Measurements from ENCODE around the gene TBC1D19.
"Not testable (repeated sequence)": the region's sequence is repeated elsewhere in the genome, so short reads cannot be mapped to it uniquely, and the experiment has no call there.

Gene TBC1D19

GRCh38 chr4:26607776-26608175, 23.9 kb downstream of the TBC1D19 start:
- DNase-seq, result no peak

DNA sequence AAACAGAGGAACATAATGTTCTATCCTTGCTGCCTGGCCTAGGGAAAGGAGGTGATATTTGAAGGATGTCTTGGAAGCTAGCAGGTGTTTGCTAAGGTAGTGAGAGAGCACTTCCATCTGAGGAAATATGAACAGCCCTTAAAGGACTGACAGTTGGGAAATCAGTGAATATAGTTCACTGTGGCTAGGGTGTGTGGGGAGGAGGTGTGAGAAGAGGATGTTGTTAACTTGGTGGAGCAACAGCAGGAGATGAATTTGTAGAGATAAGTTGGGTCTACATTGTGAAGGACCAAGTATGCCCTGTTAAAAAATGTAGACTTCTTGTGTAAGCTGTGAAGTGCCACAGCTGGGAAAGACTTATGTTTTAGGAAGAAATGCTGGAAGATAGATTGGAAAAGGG, 25.5 kb downstream of the TBC1D19 start:
- no peak for DNase-seq

GRCh38 chr4:26609868-26610267, 26.0 kb downstream of the TBC1D19 start:
- DNase-seq, result no peak

DNA sequence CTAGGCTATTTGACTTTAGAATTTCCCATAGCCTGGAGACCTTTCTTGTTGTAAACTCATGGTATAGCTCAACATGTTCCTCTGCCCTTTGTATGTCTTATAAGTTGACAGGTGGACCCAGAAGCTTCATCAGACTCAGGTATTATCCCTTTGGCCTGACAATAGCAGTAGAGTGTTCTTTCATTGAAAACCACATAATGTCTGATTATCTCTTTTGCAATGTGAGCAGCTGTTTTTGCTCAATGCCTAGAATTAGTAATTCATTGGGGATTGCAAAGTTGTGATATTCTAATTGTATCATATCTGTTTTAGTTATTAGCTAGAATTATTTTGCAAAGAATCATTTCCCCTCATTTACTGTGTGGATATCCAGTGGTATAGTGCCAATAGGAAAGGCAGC, 27.5 kb downstream of the TBC1D19 start:
- no peak for DNase-seq

- no peak for DNase-seq
Observed at GRCh38 chr4:26611885-26612284, 28.0 kb downstream of the TBC1D19 start.

DNA sequence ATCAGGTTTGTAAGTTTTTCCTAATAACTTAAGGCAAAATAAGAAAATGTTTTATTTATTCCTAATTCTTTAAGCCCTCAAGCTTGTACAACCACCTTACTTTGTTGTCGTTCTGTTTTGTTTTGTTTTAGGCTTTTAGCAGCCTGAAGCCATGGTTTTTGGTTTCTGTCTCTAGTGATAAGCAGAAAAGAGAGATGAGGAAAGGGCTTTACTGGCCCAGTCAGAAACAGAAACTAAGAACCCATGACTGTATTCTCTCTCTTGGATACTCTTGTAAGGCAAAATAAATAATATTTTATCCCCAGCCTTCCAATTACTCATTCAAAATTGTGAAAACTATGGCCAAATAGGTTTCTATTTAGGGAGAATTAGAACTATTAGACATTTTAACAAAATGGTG, 29.4 kb downstream of the TBC1D19 start:
- DNase-seq, result no peak

GRCh38 chr4:26613735-26614134, 29.9 kb downstream of the TBC1D19 start:
- no peak for DNase-seq

DNA sequence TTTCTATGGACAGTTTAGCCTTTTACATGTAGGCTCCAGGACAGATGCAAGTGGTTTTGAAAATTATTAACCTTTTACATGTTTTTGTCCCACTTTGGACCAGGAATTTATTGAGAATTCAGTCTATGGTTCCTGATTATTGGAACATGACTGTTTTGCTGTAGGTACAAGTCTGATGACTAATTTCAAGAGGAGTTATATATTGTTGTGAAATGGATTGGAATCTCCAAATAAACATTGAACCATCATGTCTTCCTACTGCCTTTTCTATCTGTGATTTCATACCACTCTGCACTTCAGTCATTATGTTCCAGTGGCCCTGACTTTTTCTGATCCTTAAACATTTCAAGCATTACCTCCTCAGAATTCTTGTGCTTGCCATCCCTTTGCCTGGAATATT, 35.9 kb downstream of the TBC1D19 start:
- no peak for DNase-seq

- no peak for DNase-seq
Observed at GRCh38 chr4:26621366-26621765, 37.5 kb downstream of the TBC1D19 start.

- no peak for DNase-seq
Observed at GRCh38 chr4:26622913-26623312, 39.0 kb downstream of the TBC1D19 start.

GRCh38 chr4:26626658-26627057, 42.8 kb downstream of the TBC1D19 start:
- DNase-seq, result not testable (repeated sequence)

DNA sequence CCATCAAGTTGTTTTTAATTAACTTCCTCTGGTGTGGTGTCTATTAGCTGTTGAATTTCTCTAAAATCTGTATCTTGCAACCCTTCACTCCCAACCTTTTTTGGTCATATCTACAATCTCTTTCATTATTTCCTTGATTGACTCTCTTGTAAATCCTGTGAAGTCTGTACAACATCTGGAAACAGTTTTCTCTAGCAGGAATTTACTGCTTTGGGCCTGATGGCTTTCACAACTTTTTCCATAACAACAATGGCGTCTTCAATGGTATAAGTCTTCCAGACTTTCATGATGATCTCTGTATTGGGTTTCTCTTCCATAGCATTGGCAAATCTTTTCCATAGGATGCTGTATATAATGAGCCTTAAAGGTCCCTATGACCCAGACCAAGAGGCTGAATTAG, 49.0 kb downstream of the TBC1D19 start:
- DNase-seq, result no peak

GRCh38 chr4:26634237-26634636, 50.4 kb downstream of the TBC1D19 start:
- DNase-seq, result no peak

GRCh38 chr4:26636458-26636857, 52.6 kb downstream of the TBC1D19 start:
- DNase-seq, result no peak

DNA sequence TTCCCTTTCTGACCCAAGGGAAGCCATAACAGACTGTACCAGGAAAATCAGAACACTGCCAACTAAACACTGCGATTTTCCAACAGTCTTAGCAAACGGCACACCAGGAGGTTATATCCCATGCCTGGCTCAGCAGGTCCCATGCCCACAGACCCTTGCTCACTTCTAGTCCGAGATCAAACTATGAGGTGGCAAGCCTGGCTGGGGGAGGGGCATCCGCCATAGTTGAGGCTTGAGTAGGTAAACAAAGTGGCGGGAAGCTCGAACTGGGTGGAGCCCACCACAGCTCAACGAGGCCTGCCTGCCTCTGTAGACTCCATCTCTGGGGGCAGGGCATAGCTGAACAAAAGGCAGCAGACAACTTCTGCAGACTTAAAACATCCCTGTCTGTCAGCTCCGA, 56.8 kb downstream of the TBC1D19 start:
- DNase-seq, result not testable (repeated sequence)

- no peak for DNase-seq
Observed at GRCh38 chr4:26647523-26648224, 63.8 kb downstream of the TBC1D19 start.

DNA sequence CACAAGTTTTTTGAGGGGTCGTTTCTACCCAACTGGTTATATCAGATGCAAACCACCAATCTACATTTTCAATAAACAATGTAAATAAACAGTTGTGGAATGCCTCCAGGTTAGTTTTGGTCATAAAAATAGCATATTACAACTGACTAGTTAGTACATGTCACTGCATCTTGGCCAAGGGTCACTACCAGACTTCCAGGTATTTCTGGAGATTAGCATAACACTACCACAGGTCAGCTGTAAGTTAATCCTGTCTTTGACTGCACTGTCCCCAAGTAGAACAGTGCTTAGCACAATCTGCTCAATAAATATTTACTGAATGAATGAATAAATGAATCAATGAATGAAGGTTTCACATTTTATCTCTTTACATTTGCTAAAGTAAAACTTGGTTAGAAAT, 64.4 kb downstream of the TBC1D19 start:
- DNase-seq, result no peak

GRCh38 chr4:26660261-26660660, 76.4 kb downstream of the TBC1D19 start:
- DNase-seq, result no peak

DNA sequence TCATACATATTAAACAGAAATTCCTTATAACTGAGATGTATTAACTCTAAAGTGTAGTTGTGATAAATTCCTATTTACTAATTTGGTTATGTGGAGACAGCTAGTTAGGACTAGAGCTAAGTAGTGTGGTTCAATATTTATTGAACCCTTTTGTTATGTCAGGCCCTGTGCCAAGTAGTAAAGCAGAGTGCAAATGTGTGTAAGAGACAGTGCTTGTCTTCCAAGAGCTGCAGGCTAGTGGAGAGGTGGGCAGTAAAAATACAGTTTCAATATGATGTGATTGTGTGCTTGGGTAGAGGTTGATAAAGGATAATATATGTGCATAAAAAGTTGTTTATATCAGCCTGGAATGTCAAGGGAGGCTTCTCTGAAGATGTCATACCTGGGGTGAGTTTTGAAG, 80.0 kb downstream of the TBC1D19 start:
- DNase-seq, result no peak

- DNase-seq, result no peak
Observed at GRCh38 chr4:26670903-26671537, 87.1 kb downstream of the TBC1D19 start.

DNA sequence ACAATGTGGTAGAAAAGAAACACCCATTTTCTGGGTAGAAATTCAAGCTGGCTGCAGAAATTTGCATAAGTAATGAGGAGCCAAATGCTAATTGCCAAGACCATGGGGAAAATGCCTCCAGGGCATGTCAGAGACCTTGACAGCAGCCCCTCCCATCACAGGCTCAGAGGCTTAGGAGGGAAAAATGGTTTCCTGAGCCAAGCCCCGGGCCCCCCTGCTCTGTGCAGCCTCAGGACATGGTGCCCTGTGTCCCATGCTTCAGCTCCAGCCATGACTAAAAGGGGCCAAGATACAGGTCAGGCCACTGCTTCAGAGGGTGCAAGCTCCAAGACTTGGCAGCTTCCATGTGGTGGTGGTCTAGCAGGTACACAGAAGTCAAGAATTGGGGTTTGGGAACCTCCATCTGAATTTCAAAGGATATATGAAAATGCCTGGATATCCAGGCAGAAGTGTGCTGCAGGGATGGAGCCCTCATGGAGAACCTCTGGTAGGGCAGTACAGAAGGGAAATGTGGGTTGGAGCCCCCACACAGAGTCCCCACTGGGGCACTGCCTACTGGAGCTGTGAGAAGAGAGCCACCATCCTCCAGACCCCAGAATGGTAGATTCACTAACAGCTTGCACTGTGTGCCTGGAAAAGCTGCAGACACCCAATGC, 95.3 kb downstream of the TBC1D19 start:
- not testable (repeated sequence) for DNase-seq

- no peak for DNase-seq
Observed at GRCh38 chr4:26682436-26682835, 98.6 kb downstream of the TBC1D19 start.

GRCh38 chr4:26685250-26685649, 101.4 kb downstream of the TBC1D19 start:
- no peak for DNase-seq

DNA sequence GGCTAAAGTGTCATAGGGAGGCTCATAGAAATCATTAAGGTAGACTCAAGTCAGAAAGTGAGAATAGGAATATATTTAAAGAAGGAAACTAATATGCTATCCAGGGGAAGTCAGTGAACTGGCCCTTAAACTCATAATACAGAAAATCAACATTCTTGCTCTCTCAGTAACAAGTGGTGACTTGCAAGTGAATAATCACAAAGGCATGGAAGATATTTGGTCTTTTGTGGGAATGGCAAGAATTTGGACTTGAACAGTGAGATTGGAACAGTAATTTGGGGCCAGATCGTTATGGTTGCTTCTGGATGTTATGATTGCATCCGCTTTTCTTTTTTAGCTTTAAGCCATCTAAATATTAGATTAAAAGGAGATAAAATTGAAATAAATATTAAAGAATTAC, 103.8 kb downstream of the TBC1D19 start:
- DNase-seq, result no peak
